Lung (tissue), 12 donors: ENCODE results near the gene ACACA. TPM values are rescaled to one million over a fixed set of nuclear protein-coding genes. Genes with fewer than 3 reads are reported as not detected.

Source experiments
- ATAC-seq: fragments of 200-7000 bp; cut with Tn5 transposase; one replicate; pipeline ENCODE4 v1.9.1; 2020; ENCODE audit warnings: moderate number of reproducible peaks; ENCODE audit not compliant: insufficient read depth, low FRiP score
- DNase-seq, 3 donors: peaks; one replicate each; pipeline ENCODE4 v3.0.0-alpha.2; 2013 to 2017
- H3K27ac ChIP-seq, 2 donors: one replicate each; pipeline ENCODE4 v1.5.1; 2013; ENCODE audit warnings: mild to moderate bottlenecking in 2 of 2, moderate library complexity in 2 of 2, control low read depth in 1 of 2, inconsistent platforms in 1 of 2, low read depth in 1 of 2, low read length in 1 of 2
- H3K27me3 ChIP-seq, 3 donors: one replicate each; pipeline ENCODE4 v1.5.1; 2013; ENCODE audit warnings: low read length in 2 of 3; ENCODE audit not compliant: control insufficient read depth in 3 of 3, insufficient read depth in 3 of 3
- H3K36me3 ChIP-seq, 4 donors: one replicate each; pipeline ENCODE4 v1.5.1; 2013; ENCODE audit warnings: low read length in 4 of 4, mild to moderate bottlenecking in 1 of 4, moderate library complexity in 1 of 4; ENCODE audit not compliant: control insufficient read depth in 4 of 4, insufficient read depth in 4 of 4
- H3K4me1 ChIP-seq, 5 donors: one replicate each; pipeline ENCODE4 v1.5.1; 2013; ENCODE audit warnings: low read length in 5 of 5, mild to moderate bottlenecking in 2 of 5, moderate library complexity in 1 of 5; ENCODE audit not compliant: control insufficient read depth in 5 of 5, insufficient read depth in 5 of 5
- H3K4me3 ChIP-seq: one replicate; pipeline ENCODE4 v1.5.1; 2013; ENCODE audit warnings: mild to moderate bottlenecking, control low read depth, moderate library complexity
- H3K9ac ChIP-seq, 2 donors: one replicate each; pipeline ENCODE4 v1.5.1; 2013; ENCODE audit warnings: low read length in 2 of 2, control low read depth in 1 of 2; ENCODE audit not compliant: insufficient read depth in 1 of 2
- H3K9me3 ChIP-seq, 4 donors: one replicate each; pipeline ENCODE4 v1.5.1; 2013; ENCODE audit warnings: low read length in 3 of 4, mild to moderate bottlenecking in 1 of 4, moderate library complexity in 1 of 4; ENCODE audit not compliant: control insufficient read depth in 4 of 4, insufficient read depth in 3 of 4
- CTCF ChIP-seq: IDR thresholded peaks from 2 replicates; pipeline ENCODE4 v1.5.1; 2012; ENCODE audit warnings: mild to moderate bottlenecking; ENCODE audit errors: control extremely low read depth, extremely low read depth
- WGBS, 2 donors: extraction: QIAGEN DNeasy Blood & Tissue Kit; methylation state at CpG; one replicate each; pipeline ENCODE4 v1.1.7; 2013; 5-methylcytosine and 5-hydroxymethylcytosine counted together
- polyA plus RNA-seq, 2 donors: library from polyadenylated mRNA; stranded (reverse); fragments of 200-250 nt; gene quantifications; one replicate each; pipeline ENCODE4 v1.2.1, GENCODE V29; 2013
- total RNA-seq, 2 donors: library from RNA; depleted of rRNA in 1 of 2; stranded (reverse); fragments of >200 nt in 1 of 2; gene quantifications; one replicate each; pipeline ENCODE4 v1.2.1, GENCODE V29; 2014 to 2021
- donor health status: control.
- donor health status: control.
- donor health status: Bipolar disorder and iron deficiency.
- donor health status: healthy.
- donor health status: DM: yes; HTN: yes; CAD: no.

ACACA gene
- total and polyA plus RNA-seq, 4 donors = 26.0 to 111 (median 55.6) TPM

GRCh38 chr17:37167756-37168155, 238.9 kb downstream of the ACACA start:
- no peak for TF ChIP-seq CTCF
- no peak for ATAC-seq
- Histone ChIP-seq H3K9me3 (no peaks in the 10 kb centered on the region), H3K9ac (no peak overlapping the region), H3K4me1 (no peaks in the 10 kb centered on the region), H3K27ac (no peak overlapping the region), H3K36me3 (peaks cover 0 to 3% (median under 1%) of the 10 kb centered on the region in 4 donors), H3K4me3 (no peak overlapping the region), H3K27me3 (no peaks in the 10 kb centered on the region)
- no peak for DNase-seq
- WGBS, 2 donors = 100% methylated on average over 1 of the region's 1 CpG

GRCh38 chr17:37164057-37164456, 242.6 kb downstream of the ACACA start:
- no peaks in the 10 kb centered on the region for H3K4me1 ChIP-seq
- no peak overlapping the region for H3K27ac ChIP-seq
- ATAC-seq (no peak), DNase-seq (no peak)
- no peaks in the 10 kb centered on the region for H3K9me3 ChIP-seq
- no peaks in the 10 kb centered on the region for H3K27me3 ChIP-seq
- no peak overlapping the region for H3K4me3 ChIP-seq
- no peak for TF ChIP-seq CTCF
- WGBS, 2 donors = 97 to 100% methylated on average over 2 of the region's 2 CpGs
- H3K9ac ChIP-seq = no peak overlapping the region
- peaks cover 6 to 19% (median 11%) of the 10 kb centered on the region in 4 donors for H3K36me3 ChIP-seq

GRCh38 chr17:37162800-37163199, 243.8 kb downstream of the ACACA start:
- DNase-seq = no peak
- no peak for ATAC-seq
- H3K9ac ChIP-seq = no peak overlapping the region
- no peaks in the 10 kb centered on the region for H3K9me3 ChIP-seq
- H3K27me3 ChIP-seq = no peaks in the 10 kb centered on the region
- peaks cover 11 to 19% (median 14%) of the 10 kb centered on the region in 4 donors for H3K36me3 ChIP-seq
- TF ChIP-seq CTCF = no peak
- H3K4me1 ChIP-seq = no peaks in the 10 kb centered on the region
- 95 to 97% methylated on average over 6 of the region's 6 CpGs for WGBS, 2 donors
- H3K27ac ChIP-seq = no peak overlapping the region
- no peak overlapping the region for H3K4me3 ChIP-seq

- no peak for DNase-seq
- no peak for ATAC-seq
- H3K4me1 ChIP-seq = no peaks in the 10 kb centered on the region
Observed at GRCh38 chr17:37160944-37161343, 245.7 kb downstream of the ACACA start.

More at GRCh38 chr17:37160944-37161343, 245.7 kb downstream of the ACACA start:
- no peak for TF ChIP-seq CTCF
- H3K36me3 ChIP-seq = peaks cover 11 to 19% (median 14%) of the 10 kb centered on the region in 4 donors
- no peak overlapping the region for H3K4me3 ChIP-seq
- no peak overlapping the region for H3K27ac ChIP-seq
- H3K27me3 ChIP-seq = no peaks in the 10 kb centered on the region
- no peak overlapping the region for H3K9ac ChIP-seq
- no peaks in the 10 kb centered on the region for H3K9me3 ChIP-seq
